ENCODE results near the gene OIT3. TPM values are rescaled to one million over a fixed set of nuclear protein-coding genes. Genes with fewer than 3 reads are reported as not detected.

OIT3 gene
- total RNA-seq, 2 experiments from 2014 or later: not detected

DNA sequence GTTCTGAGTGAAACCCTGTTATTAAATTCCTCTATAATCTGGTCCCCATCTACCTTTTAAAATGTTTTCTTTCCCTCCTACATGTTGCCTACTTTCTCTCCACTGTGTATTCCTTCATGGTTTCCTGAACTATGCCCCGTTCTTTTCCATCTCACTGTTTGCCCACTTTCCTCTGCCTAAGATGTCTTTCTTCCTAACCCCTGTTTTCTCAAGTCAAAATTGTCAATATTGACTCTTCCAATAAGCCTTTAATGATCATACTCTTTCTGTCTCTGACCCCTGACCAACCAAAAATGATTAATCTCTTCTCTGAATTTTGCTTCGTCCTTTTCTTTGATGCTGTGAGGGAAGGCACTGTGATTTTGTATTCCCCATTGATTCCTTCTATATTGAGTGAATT, 30.6 kb upstream of the OIT3 start:
- Histone ChIP-seq H3K36me3 (ENCODE audit: insufficient read depth, low read length) (no peaks in the 10 kb centered on the region), H3K79me2 (ENCODE audit: insufficient read depth, low read depth, low read length) (no peaks in the 10 kb centered on the region), H4K20me1 (ENCODE audit: insufficient read depth, low read length) (no peaks in the 10 kb centered on the region), H2AFZ (ENCODE audit: low read length) (no peak overlapping the region), H3K4me3 (ENCODE audit: low read depth, low read length, poor library complexity, severe bottlenecking) (no peak overlapping the region), H3K9me2 (ENCODE audit: insufficient read depth, low read length) (no peaks in the 10 kb centered on the region), H3K4me2 (ENCODE audit: low read length) (no peak overlapping the region), H3K4me1 (ENCODE audit: insufficient read depth, low read length, poor library complexity, severe bottlenecking) (no peaks in the 10 kb centered on the region), H3K9me3 (ENCODE audit: low read length) (no peaks in the 10 kb centered on the region), H3K27ac (ENCODE audit: low read depth, low read length, poor library complexity, severe bottlenecking) (no peak overlapping the region)
- DNase-seq (ENCODE audit: low spot score): no peak
- ChIA-PET POLR2A (no interaction called here), CTCF (ENCODE audit: unreplicated experiment) (no interaction called here)
- TF ChIP-seq, protein P1, sequence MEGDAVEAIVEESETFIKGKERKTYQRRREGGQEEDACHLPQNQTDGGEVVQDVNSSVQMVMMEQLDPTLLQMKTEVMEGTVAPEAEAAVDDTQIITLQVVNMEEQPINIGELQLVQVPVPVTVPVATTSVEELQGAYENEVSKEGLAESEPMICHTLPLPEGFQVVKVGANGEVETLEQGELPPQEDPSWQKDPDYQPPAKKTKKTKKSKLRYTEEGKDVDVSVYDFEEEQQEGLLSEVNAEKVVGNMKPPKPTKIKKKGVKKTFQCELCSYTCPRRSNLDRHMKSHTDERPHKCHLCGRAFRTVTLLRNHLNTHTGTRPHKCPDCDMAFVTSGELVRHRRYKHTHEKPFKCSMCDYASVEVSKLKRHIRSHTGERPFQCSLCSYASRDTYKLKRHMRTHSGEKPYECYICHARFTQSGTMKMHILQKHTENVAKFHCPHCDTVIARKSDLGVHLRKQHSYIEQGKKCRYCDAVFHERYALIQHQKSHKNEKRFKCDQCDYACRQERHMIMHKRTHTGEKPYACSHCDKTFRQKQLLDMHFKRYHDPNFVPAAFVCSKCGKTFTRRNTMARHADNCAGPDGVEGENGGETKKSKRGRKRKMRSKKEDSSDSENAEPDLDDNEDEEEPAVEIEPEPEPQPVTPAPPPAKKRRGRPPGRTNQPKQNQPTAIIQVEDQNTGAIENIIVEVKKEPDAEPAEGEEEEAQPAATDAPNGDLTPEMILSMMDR (conservative IDR thresholded peaks at IDR 0.05; ENCODE audit: low read length): no peak
- TF ChIP-seq EZH2phosphoT487 (IDR thresholded peaks at IDR 0.05; ENCODE audit: borderline replicate concordance, low read depth, low read length): no peak
- no TSS peak for BruUV-seq (replicated peaks)
- intact Hi-C loops (cut with micrococcal nuclease; ENCODE audit: unreplicated experiment): no loop called here

DNA sequence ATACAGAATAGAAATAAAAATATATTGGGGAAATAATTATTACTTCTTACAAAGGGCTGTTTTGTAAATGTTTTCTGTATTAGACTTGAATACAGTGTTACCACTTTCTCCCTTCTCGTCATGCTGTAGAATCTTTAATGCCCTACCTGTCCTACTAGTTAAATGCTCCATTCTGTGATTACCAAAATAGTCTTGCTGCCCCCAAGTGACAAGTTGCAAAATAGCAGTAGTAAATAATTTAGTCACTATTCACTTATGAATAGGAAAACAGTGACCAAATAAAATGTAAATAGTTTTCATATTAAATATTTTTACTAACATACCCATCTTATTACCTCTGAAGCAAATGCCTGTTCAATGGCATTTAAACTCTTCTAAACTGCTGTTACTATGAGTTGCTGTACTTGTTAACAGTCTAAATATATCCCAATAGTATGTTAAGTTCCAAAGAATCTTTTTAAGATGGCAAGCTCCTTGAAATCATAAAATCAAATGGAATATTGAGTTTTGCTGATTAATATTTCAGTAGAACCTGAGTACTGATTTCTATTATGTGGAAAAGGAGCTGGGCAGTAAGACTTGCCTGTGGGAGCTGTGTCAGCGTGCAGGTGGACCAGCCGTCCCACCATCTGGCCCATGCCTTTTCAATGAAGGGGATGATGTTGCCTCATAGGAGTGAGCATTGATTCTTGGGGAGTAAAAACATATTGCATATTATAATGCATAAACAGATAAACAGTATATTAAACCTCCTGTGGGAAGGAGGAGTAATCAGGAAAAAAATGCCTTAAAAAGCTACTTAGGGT, 18.1 kb upstream of the OIT3 start:
- no peaks in the 10 kb centered on the region for H3K79me2 ChIP-seq (ENCODE audit: insufficient read depth, low read depth, low read length)
- H4K20me1 ChIP-seq (ENCODE audit: insufficient read depth, low read length): no peaks in the 10 kb centered on the region
- H3K9me3 ChIP-seq (ENCODE audit: low read length): no peaks in the 10 kb centered on the region
- no peak overlapping the region for H3K4me3 ChIP-seq (ENCODE audit: low read depth, low read length, poor library complexity, severe bottlenecking)
- ChIA-PET CTCF (ENCODE audit: unreplicated experiment) (no interaction called here), POLR2A (interaction anchor here (0.5 to 0.9 kb wide), 3 partner anchors 12 to 56 kb away, joined by 3 read pairs; no protein-coding TSS in a partner anchor)
- TF ChIP-seq, protein P1 (conservative IDR thresholded peaks at IDR 0.05; ENCODE audit: low read length): peak; percentile 84
- no peak for TF ChIP-seq EZH2phosphoT487 (IDR thresholded peaks at IDR 0.05; ENCODE audit: borderline replicate concordance, low read depth, low read length)
- no peak overlapping the region for H2AFZ ChIP-seq (ENCODE audit: low read length)
- H3K36me3 ChIP-seq (ENCODE audit: insufficient read depth, low read length): no peaks in the 10 kb centered on the region
- H3K27ac ChIP-seq (ENCODE audit: low read depth, low read length, poor library complexity, severe bottlenecking): no peak overlapping the region
- intact Hi-C loops (cut with micrococcal nuclease; ENCODE audit: unreplicated experiment): loop anchor here (2.0 kb wide), 1 partner anchor 511 kb away; no protein-coding TSS in a partner anchor
- H3K4me1 ChIP-seq (ENCODE audit: insufficient read depth, low read length, poor library complexity, severe bottlenecking): no peaks in the 10 kb centered on the region
- peak; percentile 40 for DNase-seq (ENCODE audit: low spot score)
- no TSS peak for BruUV-seq (replicated peaks)
- no peak overlapping the region for H3K4me2 ChIP-seq (ENCODE audit: low read length)
- H3K9me2 ChIP-seq (ENCODE audit: insufficient read depth, low read length): no peaks in the 10 kb centered on the region

DNA sequence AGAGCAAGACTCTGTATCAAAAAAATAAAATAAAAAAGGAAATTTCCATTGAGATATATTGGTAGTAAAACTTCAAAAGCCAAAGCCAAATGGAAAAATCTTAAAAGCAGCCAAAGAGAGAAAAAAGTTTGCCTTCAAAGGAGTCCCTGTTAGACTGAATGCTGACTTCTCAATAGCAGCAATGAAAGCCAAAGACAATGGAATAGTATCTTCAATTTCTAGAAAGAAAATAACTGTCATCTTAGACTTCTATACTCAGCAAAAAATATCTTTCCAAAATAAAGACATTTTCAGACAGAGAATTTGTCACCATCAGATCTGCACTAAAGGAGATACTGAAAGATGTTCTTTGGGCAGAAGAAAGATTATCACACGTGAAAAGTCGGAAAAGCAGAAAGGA, 14.3 kb upstream of the OIT3 start:
- no peak overlapping the region for H3K4me3 ChIP-seq (ENCODE audit: low read depth, low read length, poor library complexity, severe bottlenecking)
- H3K4me2 ChIP-seq (ENCODE audit: low read length): no peak overlapping the region
- DNase-seq (ENCODE audit: low spot score): no peak
- H3K9me3 ChIP-seq (ENCODE audit: low read length): no peaks in the 10 kb centered on the region
- ChIA-PET POLR2A (no interaction called here), CTCF (ENCODE audit: unreplicated experiment) (no interaction called here)
- H3K36me3 ChIP-seq (ENCODE audit: insufficient read depth, low read length): no peaks in the 10 kb centered on the region
- BruUV-seq (replicated peaks): no TSS peak
- H3K9me2 ChIP-seq (ENCODE audit: insufficient read depth, low read length): no peaks in the 10 kb centered on the region
- TF ChIP-seq, protein P1 (conservative IDR thresholded peaks at IDR 0.05; ENCODE audit: low read length): no peak
- no peak for TF ChIP-seq EZH2phosphoT487 (IDR thresholded peaks at IDR 0.05; ENCODE audit: borderline replicate concordance, low read depth, low read length)
- intact Hi-C loops (cut with micrococcal nuclease; ENCODE audit: unreplicated experiment): no loop called here
- no peaks in the 10 kb centered on the region for H3K79me2 ChIP-seq (ENCODE audit: insufficient read depth, low read depth, low read length)
- no peaks in the 10 kb centered on the region for H4K20me1 ChIP-seq (ENCODE audit: insufficient read depth, low read length)
- H3K4me1 ChIP-seq (ENCODE audit: insufficient read depth, low read length, poor library complexity, severe bottlenecking): no peaks in the 10 kb centered on the region
- no peak overlapping the region for H2AFZ ChIP-seq (ENCODE audit: low read length)
- H3K27ac ChIP-seq (ENCODE audit: low read depth, low read length, poor library complexity, severe bottlenecking): no peak overlapping the region
